HG03520 (cell line): ENCODE results near the gene CYS1.

Experiments
- ATAC-seq: cut with Tn5 transposase; IDR thresholded peaks from one replicate; pipeline ENCODE4 v1.9.1; 2021; ENCODE audit warnings: mild to moderate bottlenecking, moderate library complexity; ENCODE audit not compliant: unreplicated experiment

Gene CYS1

GRCh38 chr2:10073706-10074105, 6.5 kb downstream of the CYS1 start:
- no peak for ATAC-seq

- ATAC-seq, result no peak
These were observed 7.3 kb downstream of the CYS1 start for GRCh38 chr2:10072656-10073480.

GRCh38 chr2:10071595-10071994, 8.6 kb downstream of the CYS1 start:
- ATAC-seq, result no peak

- no peak for ATAC-seq
These were observed 9.0 kb downstream of the CYS1 start for GRCh38 chr2:10071176-10071575.

- no peak for ATAC-seq
These were observed 12.3 kb downstream of the CYS1 start for GRCh38 chr2:10067881-10068280.

- ATAC-seq, result no peak
These were observed 12.9 kb downstream of the CYS1 start for GRCh38 chr2:10067330-10067729.

- ATAC-seq, result no peak
These were observed 14.5 kb downstream of the CYS1 start for GRCh38 chr2:10065773-10066055.

- no peak for ATAC-seq
These were observed 15.1 kb downstream of the CYS1 start for GRCh38 chr2:10064932-10065772.

- no peak for ATAC-seq
These were observed 16.6 kb downstream of the CYS1 start for GRCh38 chr2:10063566-10063965.

- ATAC-seq, result no peak
These were observed 17.3 kb downstream of the CYS1 start for GRCh38 chr2:10062931-10063365.

GRCh38 chr2:10061221-10061925, 18.8 kb downstream of the CYS1 start:
- ATAC-seq, result no peak

GRCh38 chr2:10059552-10060335, 20.5 kb downstream of the CYS1 start:
- no peak for ATAC-seq

GRCh38 chr2:10059016-10059351, 21.2 kb downstream of the CYS1 start:
- ATAC-seq, result no peak

- ATAC-seq, result no peak
These were observed 21.8 kb downstream of the CYS1 start for GRCh38 chr2:10058251-10059015.

- no peak for ATAC-seq
These were observed 22.7 kb downstream of the CYS1 start for GRCh38 chr2:10057231-10058107.

- no peak for ATAC-seq
These were observed 23.8 kb downstream of the CYS1 start for GRCh38 chr2:10056439-10056838.

GRCh38 chr2:10054976-10055375, 25.2 kb downstream of the CYS1 start:
- ATAC-seq, result no peak

- ATAC-seq, result no peak
These were observed 25.8 kb downstream of the CYS1 start for GRCh38 chr2:10054424-10054823.

GRCh38 chr2:10053351-10053750, 26.9 kb downstream of the CYS1 start:
- no peak for ATAC-seq
